Skin of body (tissue), 2 donors: ENCODE data around the gene PPP6R3. TPM values are rescaled to one million over a fixed set of nuclear protein-coding genes. Genes with fewer than 3 reads are reported as not detected.

Source experiments
- DNase-seq: peaks from one replicate; lab custom pipeline; 2025; lab: John Stamatoyannopoulos, UW
- total RNA-seq: library from RNA; depleted of rRNA; stranded (reverse); fragments of >200 nt; gene quantifications from one replicate; pipeline ENCODE4 v1.2.3, GENCODE V29; 2014

Gene PPP6R3
- total RNA-seq, 1 donor from 2014 or later = 154 TPM

GRCh38 chr11:68481579-68482240, 21.2 kb downstream of the PPP6R3 start:
- no peak for DNase-seq

DNA sequence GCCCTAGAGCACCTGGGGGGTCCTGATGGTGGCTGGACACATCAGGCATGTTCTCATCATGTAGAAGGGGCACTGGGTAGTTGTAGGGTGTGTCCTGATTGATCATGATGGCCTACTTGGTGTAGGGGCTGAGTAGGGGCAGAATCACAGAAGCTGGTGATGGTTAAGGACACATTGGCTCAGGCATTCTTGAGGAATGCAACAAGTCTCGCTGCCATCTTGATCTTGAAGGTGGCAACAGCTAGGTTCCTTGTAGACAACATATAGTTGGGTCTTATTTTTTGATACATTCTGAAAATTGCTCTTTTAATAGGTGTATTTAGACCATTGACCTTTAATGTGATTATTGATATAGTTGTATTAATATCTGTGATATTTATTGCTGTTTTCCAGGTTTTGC, 28.1 kb downstream of the PPP6R3 start:
- DNase-seq = no peak

- DNase-seq = no peak
Observed at GRCh38 chr11:68495220-68495729, 34.7 kb downstream of the PPP6R3 start.

- DNase-seq = no peak
Observed at GRCh38 chr11:68495872-68496271, 35.3 kb downstream of the PPP6R3 start.

- no peak for DNase-seq
Observed at GRCh38 chr11:68497761-68498160, 37.2 kb downstream of the PPP6R3 start.

GRCh38 chr11:68498321-68498720, 37.8 kb downstream of the PPP6R3 start:
- no peak for DNase-seq

DNA sequence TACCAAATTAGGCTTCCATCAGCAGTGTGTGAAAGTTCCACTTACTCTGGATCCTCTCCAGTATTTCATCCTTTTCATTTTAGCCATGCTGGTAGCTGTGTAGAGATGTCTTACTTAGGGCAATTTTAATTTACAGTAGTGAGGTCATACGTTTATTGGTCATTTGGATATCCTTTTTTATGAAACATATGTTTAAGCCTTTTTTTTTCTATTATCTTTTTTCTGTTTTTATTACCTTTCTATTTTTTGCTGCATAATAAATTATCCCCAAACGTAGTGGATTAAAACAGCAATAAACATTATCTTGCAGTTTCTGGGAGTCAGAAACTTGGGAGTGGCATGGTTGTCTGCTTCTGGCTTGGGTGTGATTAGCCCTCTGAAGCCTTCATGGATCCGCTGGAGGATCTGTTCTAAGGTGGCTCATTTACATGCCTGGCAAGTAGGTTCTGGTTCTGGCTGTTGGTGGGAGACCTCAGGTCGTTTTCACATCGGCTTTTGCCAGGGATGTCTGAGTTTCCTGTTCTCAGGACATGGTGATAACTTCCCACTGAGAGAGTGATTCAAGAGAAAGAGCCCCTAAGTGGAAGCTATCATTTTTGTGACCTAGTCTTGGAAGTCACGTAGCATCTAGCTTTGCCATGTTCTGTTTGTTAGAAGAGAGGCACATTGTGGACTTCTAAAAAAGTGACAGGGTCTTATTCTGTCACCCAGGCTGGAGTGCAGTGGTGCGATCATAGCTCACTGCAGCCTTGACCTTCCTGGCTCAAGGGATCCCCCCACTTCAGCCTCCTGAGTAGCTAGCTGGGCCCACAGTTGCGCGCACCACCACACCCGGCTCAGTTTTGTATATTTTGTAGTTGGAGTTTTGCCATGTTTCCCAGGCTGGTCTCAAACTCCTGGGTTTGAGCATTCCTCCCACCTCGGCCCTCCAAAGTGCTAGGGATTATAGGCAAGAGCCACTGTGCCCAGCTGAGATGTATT, 38.6 kb downstream of the PPP6R3 start:
- no peak for DNase-seq

DNA sequence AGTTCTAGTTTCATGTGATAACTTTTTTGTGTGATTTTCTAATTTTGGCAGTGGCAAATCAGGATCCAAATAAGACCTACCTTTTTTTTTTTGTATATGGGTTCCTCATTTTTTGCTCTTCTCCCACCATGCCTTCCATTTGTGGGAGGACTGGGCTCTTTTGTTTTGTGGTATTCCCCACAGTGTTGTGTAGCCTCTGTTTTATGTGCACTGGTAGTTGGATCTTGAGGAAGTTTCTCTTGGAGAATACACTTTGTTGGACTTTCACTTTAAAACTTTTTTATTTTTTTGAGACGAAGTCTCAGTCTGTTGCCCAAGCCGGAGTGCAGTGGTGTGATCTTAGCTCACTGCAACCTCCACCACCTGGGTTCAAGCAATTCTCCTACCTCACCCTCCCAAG, 39.7 kb downstream of the PPP6R3 start:
- DNase-seq = no peak

DNA sequence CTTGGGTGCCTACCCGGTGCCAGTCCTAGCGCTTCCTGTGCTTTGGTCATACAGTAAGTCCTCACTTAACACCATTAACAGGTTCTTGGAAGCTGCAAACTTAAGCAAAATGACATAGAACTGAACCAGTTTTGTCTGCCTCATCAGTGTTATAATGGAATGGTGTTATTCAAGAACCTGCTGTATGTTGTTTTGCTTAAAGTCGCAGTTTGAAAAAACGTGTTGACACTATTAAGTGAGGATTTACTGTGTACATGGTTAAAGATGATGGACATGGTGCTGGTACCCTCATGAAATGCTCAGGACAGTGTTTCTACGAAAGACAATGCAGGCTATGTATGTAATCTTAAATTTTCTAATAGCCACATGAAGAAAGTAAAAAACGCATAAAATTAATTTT, 41.3 kb downstream of the PPP6R3 start:
- DNase-seq = no peak

GRCh38 chr11:68503251-68503687, 42.7 kb downstream of the PPP6R3 start:
- no peak for DNase-seq

DNA sequence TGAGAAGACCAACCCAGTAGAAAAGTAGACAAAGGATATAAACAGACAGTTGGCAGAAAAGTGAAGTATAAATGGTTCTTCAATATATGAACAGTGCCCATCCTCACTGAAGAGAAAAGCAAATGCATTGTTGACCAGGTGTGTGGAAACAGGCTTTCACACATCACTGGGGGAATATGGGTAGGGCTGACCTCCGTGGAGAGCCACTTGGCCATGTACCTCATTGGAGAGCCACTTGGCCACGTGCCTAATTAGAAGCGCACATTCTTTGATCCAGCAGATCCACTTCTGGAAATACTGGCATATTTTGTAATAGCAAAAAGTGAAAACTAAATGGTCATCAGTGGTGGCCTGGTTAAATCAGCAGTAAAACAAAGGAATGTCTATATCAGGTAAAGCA, 43.2 kb downstream of the PPP6R3 start:
- DNase-seq = no peak

- no peak for DNase-seq
Observed at GRCh38 chr11:68504432-68505066, 44.0 kb downstream of the PPP6R3 start.

- DNase-seq = no peak
Observed at GRCh38 chr11:68505596-68505995, 45.0 kb downstream of the PPP6R3 start.

DNA sequence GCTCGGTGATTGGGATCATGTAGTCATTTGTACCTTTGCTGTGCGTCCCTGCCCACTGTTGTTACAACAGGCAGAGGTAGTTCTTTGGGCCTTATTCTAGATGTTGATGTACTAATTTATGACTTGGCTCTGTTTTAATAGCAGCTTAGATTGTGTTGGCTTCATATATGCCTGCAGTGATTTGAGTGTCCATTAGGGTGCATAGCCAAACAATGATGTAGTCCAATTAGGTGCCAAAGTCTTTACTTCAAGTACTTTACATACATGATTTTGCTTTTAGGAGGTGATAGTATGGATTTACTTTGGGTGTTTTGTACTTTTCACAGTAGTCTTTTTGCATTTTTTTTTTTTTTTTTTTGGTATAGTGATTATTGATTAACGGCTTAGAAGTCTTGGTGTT, 46.4 kb downstream of the PPP6R3 start:
- DNase-seq = peak; percentile 50

DNA sequence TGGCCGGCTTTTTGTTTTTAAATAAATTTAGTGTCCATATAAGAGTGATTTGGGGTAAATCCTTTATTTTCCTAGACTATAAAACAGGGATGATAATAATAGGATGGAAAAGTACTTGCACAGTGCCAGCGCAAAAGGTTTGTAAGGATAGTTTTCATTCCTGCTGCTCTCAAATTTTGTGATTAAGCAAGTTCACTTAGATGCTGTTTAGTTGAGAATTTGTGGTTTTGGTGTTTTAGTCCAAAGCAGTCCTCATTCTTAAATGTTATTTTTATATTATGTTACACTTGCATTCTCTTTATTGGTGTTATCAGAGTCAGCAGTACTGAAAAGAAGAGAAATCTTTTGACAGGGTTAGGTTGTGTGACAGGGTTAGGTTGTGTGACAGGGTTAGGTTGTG, 47.9 kb downstream of the PPP6R3 start:
- DNase-seq = no peak

DNA sequence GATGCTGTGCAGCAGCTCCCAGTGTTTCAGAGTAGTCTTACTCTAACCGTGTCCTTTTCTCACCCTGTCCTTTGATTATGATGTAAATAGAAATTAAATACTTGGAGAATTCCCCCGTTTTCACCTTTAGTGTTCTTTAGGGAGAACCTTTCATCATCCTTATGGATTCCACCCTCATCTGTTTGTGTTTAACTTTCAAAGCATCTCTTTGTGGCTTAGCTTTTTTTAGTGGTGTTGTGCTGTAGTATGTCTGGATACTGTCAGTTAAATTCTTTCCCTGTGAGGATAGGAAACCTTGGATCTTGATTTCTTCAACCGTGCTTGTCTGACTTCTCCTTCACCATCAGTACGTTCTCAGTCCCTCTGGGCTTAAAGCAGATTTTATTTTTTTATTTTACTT, 48.5 kb downstream of the PPP6R3 start:
- DNase-seq = no peak

DNA sequence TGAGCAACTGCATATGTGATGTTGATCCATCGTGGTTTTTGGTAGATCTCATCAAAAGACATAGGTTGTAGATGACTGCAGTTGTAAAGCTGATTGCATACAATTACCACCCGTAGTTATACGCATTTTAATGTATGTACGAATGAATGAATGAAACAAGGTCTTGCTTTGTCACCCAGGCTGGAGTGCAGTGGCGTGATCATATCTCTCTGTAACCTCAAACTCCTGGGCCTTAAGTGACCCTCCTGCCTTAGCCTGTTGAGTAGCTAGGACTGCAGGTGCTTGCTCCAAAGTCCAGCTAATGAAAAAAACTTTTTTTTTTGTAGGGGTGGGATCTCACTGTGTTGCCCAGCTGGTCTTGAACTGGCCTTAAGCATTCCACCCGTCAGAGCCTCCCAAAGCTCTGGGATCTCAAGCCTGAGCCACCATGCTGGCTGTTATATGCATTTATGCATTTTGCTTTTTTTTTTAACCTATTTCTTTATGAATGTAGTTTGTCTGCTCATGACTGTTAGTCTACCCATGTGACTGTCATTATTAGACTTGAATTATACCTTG, 53.5 kb downstream of the PPP6R3 start:
- no peak for DNase-seq

- no peak for DNase-seq
Observed at GRCh38 chr11:68517121-68517741, 56.7 kb downstream of the PPP6R3 start.

GRCh38 chr11:68518191-68518590, 57.6 kb downstream of the PPP6R3 start:
- no peak for DNase-seq

DNA sequence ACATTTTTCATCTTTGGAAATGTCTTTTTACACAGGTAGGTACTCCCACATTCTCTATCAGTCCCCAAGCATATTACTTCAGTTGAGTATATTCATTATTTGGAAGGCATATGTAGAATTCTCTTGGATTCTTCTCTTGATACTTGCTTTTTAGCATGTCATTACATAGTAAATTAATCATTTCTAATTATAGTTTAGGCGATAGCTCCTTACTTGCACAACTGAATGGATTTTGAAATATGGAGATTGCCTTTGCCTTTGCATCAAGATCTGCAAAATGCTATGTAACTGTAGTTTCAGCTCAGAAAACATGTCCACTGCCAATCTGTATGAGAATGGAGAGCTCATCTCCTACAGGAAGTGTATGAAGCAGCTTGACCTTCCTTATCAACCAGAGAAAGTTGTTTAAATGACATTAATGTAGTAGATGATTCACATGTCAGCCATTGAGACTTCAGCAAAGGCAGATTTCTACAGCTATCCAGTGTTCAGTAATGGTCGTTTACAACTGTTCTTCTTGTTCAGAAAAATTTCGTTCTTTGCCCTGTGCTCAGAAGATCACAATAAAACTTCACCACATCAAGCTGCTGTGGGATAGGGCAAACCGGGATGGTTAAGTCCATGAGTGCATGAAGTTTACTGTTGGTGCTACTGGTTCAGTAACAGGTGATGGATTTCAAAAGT, 61.6 kb downstream of the PPP6R3 start:
- no peak for DNase-seq

GRCh38 chr11:68523033-68523432, 62.5 kb downstream of the PPP6R3 start:
- no peak for DNase-seq
